Hematopoietic multipotent progenitor cell treated with erythropoietin and hydrocortisone succinate and interleukin-3 and kit ligand, for 6 days (in vitro differentiated cells): ENCODE measurements around the gene OR10H3.
A peak's percentile ranks its signal among the peaks of the same experiment; 100 is the strongest.
"Not testable (repeated sequence)": the region's sequence is repeated elsewhere in the genome, so short reads cannot be mapped to it uniquely, and the experiment has no call there.

Experiments
- DNase-seq: peaks from one replicate; pipeline ENCODE4 v3.0.0-alpha.2; 2015

The OR10H3 gene

GRCh38 chr19:15737722-15738121, at the start of gene OR10H3:
TSS of gene OR10H3 (plus strand) at chr19:15737985. CDS start at chr19:15741393, 3,408 bp downstream.
- DNase-seq, result no peak

- no peak for DNase-seq
These were observed 41.1 kb upstream of the OR10H3 start for GRCh38 chr19:15696654-15697194.

GRCh38 chr19:15701757-15702533, 35.8 kb upstream of the OR10H3 start:
- no peak for DNase-seq

GRCh38 chr19:15702534-15702930, 35.3 kb upstream of the OR10H3 start:
- DNase-seq, result peak; percentile 90

- DNase-seq, result no peak
These were observed 23.1 kb upstream of the OR10H3 start for GRCh38 chr19:15714638-15715037.

GRCh38 chr19:15715642-15716041, 22.1 kb upstream of the OR10H3 start:
- no peak for DNase-seq

- peak; percentile 31 for DNase-seq
These were observed 20.0 kb upstream of the OR10H3 start for GRCh38 chr19:15717809-15718208.

- DNase-seq, result peak; percentile 74
These were observed 16.5 kb upstream of the OR10H3 start for GRCh38 chr19:15721268-15721667.

GRCh38 chr19:15722956-15723355, 14.8 kb upstream of the OR10H3 start:
- no peak for DNase-seq

GRCh38 chr19:15727724-15728123, 10.1 kb upstream of the OR10H3 start, which contains the start of gene OR10H2:
TSS of gene OR10H2 (plus strand) at chr19:15728024. CDS start at chr19:15728044, 20 bp downstream.
- no peak for DNase-seq

- DNase-seq, result no peak
These were observed 7.2 kb upstream of the OR10H3 start for GRCh38 chr19:15730538-15730937.

GRCh38 chr19:15732388-15732787, 5.4 kb upstream of the OR10H3 start:
- no peak for DNase-seq

- DNase-seq, result no peak
These were observed 3.9 kb upstream of the OR10H3 start for GRCh38 chr19:15733895-15734294.

GRCh38 chr19:15740785-15741184, 3.0 kb downstream of the OR10H3 start:
- DNase-seq, result no peak

GRCh38 chr19:15748239-15748638, 10.5 kb downstream of the OR10H3 start:
- no peak for DNase-seq

- DNase-seq, result peak; percentile 26
These were observed 20.6 kb downstream of the OR10H3 start for GRCh38 chr19:15758379-15758778.

GRCh38 chr19:15759962-15760565, 22.3 kb downstream of the OR10H3 start:
- peak; percentile 60 for DNase-seq

- peak; percentile 43 for DNase-seq
These were observed 31.8 kb downstream of the OR10H3 start for GRCh38 chr19:15769586-15769985.

- DNase-seq, result not testable (repeated sequence)
These were observed 36.4 kb downstream of the OR10H3 start for GRCh38 chr19:15774159-15774558.

GRCh38 chr19:15775249-15775648, 37.5 kb downstream of the OR10H3 start:
- DNase-seq, result no peak

- DNase-seq, result no peak
These were observed 38.5 kb downstream of the OR10H3 start for GRCh38 chr19:15776264-15776663.

- no peak for DNase-seq
These were observed 39.5 kb downstream of the OR10H3 start for GRCh38 chr19:15776991-15777970.
